Activated CD4-positive, alpha-beta T cell treated with anti-CD3 and anti-CD28 coated beads for 24 hours (primary cell): ENCODE measurements around the gene FRG2.
"Not testable (repeated sequence)": the region's sequence is repeated elsewhere in the genome, so short reads cannot be mapped to it uniquely, and the experiment has no call there.

ENCODE experiments used
- DNase-seq, 2 donors: peaks; one replicate each; pipeline ENCODE4 v3.0.0-alpha.2; 2020; ENCODE audit warnings: low read depth in 2 of 2

Gene FRG2

GRCh38 chr4:190016369-190017289 is 10.4 kb downstream of the FRG2 start:
- no peak for DNase-seq

DNA sequence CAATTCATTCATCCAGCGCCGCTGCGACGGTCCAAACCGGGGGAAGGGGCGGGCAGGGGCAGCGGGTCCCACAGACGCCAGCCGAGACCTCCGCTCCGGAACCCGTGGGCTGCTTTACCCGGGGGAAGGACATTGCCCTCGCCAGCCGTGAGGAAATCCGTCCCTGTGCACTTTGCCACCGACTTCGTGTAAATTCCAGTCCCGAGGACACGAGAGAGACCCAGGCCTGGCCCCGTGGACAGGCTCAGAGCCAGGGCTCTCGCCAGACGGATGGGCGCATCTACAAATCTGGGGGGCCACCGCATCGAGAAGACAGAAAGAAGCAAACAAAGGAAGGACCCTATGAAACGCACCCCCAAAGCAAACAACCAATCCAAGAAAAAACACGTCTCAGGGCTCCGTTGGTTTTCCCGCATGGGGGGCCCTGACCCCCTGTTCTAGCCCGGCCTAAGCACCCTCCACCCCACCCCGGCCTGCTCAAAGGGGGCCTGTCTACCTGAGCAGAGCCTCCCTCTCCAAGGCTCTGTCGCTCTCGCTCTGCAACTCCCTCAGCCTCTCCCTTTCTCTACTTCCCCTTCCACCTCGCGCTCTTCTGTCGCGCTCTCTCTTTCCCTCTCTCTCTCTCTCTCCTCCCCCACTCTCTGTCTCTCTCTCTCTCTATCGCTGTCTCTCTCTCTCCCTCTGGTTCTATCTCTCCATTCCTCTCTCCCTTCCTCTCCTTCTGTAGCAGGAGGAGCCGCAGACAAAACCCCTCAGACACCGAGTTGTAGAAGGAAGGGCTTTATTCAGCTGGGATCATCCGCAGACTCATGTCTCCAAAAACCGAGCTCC is 11.3 kb downstream of the FRG2 start:
- DNase-seq: no peak

DNA sequence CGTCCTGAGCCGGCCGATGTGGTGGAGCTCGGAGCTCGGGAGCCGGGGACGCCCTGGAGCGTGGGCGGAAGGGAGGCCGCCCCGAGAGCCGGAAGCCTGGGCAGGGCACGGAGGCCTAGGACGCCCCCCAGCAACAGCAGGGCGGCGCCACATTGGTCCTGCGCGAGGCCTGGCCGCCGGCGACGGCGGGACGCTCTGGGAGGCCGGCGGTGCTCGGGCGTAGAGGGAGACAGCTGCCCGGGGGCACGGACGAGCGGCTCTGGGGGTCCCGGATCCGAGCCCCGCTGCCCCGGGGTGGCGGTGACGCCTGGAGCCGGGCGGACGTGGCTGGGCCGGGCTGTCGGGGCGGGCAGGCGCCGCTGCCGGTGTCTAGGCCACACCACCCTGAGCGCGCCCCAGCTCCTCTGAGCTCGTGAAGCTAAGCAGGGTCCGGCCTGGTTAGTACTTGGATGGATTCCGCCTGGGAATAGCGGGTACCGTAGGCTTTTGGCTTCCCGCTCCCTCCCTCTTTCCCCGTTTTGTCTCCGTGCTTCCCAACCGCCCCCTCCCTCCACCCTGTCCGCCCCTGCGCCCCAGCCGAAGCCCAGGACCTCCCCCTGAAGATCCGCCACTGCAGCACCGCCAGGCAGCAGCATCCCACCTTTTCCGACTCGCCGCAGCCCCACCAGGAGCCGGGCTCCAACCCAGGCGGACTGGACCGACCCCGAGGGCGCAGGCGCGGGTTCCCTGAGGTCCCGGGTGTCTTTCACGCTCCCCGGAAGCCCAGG is 12.1 kb downstream of the FRG2 start:
- DNase-seq: no peak

- DNase-seq: not testable (repeated sequence)
These were observed 37.1 kb downstream of the FRG2 start for GRCh38 chr4:189989941-189990340.

DNA sequence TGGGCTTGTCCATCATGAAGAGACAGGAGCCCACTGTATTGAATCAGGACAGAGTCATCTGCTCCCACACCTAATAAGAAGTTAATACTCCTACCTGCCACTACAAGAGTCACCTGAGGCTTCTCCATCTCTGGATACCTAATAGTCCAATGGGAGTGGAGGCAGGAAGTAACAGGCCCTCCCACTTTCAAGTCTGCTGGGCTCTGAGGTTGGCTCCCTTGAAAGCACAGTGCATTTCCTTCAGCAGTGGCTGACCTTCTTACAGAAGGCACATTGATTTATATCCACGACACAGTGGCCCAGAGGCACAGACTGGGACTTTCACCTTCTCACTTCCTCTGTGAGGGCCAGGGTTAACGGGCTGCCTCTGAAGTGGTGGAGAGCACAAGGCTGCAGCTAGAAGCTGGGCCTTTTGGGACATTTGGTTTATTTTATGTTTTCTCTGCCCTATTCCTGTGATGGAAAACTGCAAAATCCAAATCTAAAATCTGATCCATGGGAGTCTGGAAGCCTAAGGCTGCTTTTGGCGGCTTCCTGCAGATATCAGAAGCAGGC is 38.1 kb downstream of the FRG2 start:
- no peak for DNase-seq

DNA sequence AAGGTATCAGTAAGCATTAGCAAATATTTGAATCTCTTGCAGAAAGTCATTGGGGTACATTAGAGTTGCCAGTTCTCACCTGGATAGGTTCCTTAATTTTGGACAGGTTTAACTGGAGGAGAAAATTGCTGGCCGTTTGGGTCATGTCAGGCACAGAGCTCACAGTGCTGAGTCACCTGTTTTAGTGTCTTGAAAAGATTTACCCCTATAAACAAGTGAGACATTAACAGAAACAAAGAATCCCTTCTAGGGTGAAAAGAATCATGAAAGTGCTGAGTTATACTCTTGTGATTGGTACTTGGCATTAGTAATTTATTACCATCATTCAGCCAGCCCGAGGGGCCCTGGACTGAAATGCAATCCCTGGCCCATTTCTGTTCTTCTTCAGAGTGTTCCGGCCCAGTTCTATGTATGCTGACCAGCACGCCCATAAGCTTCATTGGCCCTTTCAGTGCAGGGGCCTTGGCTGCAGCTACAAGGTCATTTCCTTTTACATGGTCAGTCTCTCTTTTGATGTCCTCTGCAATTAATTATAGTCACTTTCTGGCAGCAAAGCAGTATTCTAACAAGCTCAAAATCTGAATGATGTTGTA is 41.3 kb downstream of the FRG2 start:
- DNase-seq: not testable (repeated sequence)

- DNase-seq: not testable (repeated sequence)
These were observed 42.4 kb downstream of the FRG2 start for GRCh38 chr4:189984661-189985060.

DNA sequence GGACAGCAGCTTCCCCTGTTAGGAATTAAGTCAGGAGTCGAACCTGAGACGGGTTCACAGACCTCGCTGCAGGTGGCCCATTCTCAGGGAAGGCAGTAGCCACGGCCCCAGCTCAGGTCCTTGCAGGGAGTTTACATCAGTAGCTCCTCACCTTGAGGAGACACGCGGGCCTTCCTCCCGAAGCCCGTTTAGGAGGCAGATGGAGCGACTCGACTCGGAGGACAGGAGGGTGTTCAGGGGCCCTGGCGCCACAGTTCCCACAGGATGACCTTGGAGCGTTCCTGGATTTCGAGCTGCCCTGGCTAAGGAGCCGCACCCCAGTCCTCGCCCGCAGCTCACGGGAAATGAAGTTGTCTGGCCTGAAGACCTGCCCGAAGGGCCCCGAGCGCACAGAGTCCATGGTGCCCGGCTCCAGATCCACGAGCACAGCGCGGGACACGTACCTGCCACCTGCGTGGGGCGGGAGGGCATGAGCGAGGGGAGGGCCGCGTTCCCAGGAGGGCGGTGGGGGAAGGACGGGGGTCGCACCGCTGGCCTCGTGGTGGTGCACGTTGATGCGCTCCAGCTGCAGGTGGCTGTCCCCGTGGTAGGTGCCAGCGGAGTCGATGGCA is 43.0 kb downstream of the FRG2 start:
- not testable (repeated sequence) for DNase-seq

DNA sequence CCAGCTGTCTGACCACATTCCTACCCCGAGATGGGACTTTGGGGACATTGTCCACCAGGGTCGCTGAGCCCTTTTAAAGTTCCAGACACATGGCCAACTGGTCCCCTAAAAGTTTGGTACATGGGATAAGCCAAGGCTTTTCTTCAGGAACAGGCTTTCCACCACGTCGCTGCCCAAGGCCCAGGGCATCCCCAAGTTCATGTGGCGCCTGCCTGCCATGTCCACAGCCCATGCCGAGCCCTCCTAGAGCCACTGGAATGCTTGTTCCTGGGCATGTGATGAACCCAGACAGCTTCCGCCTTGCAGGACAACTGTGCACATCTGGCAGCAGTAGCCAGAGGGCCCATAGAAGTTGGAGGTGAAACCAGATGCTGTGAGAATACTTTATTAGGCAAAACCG is 45.1 kb downstream of the FRG2 start:
- DNase-seq: no peak

GRCh38 chr4:189980292-189980691 is 46.8 kb downstream of the FRG2 start:
- not testable (repeated sequence) for DNase-seq

- DNase-seq: no peak
These were observed 47.6 kb downstream of the FRG2 start for GRCh38 chr4:189979196-189980047.
